ENCODE results near the gene MAST4.

MAST4 gene

DNA sequence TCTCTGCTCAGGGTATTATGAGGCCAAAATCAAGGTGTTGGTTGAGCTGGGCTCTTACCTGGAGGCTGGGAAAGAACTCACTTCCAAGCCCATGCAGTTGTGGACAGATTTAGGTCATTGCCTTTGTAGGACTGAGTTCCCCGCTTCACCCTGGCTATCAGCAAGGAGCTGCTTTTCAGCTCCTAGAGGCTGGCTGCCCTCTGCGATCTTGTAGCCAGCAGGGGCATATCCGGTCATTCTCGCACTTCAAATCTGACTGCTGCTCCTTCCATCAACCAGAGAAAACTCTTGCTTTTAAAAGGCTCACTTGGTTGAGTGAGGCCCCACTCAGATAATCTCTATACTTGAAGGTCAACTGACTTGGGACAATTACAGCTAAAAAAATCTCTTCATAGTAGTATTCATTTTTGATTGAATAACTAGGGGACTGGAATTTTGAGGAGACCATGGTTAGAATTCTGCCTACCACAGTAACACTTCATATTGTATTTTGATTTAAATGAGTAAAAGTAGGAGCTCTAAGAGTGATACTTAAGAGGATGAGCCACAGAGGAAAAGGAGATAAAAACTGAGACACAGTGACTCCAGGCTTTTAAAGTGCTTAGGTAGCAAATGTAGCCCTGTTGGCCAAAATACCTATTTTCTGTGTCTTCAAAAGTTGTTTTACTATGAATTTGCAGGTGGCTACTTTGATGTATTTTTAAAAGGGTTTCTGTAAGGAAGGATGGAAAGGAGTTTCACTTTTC lies 463.0 kb downstream of the MAST4 start:
- no peak for DNase-seq

GRCh38 chr5:67059744-67060490 lies 463.7 kb downstream of the MAST4 start:
- DNase-seq, result no peak

- DNase-seq, result no peak
Measured at GRCh38 chr5:67061511-67061910, 465.3 kb downstream of the MAST4 start.

DNA sequence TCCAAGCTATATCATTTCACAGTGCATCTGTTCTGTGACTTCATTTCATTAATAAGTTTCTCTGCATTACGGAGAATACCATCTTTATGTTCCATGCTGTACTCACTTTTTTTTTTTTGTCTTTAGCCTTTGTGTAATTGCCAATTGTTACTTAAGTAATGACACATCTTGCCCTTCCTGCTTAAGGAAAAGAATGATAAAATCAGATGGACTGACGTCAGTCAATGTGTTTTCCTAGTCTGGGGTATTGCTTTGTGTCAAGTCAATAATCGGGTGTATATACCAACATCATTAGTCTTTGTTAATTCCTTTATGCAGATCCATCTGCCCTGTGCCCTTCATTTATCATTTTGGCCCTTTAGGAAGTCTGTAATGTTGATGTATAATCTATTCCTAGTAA lies 466.9 kb downstream of the MAST4 start:
- DNase-seq, result no peak

- no peak for DNase-seq
Measured at GRCh38 chr5:67063791-67064190, 467.6 kb downstream of the MAST4 start.

- no peak for DNase-seq
Measured at GRCh38 chr5:67065237-67065636, 469.0 kb downstream of the MAST4 start.

DNA sequence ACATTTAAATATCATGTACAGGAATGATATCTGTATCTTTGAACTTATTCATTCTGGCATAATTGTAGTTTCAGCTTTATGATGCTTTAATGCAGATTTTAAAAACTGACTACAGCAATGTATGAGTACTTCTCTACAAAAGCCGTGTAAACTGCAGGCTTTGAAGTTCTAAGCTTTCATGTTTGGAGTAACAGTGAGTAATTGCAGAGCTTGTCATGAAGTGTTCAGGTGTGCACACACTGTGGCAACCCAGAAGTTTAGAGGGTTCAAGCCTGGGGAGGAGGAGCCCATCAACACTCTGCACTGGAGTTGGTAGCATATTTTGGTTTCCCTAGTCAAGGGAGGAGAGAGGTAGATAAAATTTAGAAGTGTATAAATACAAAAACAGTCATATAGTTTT lies 469.5 kb downstream of the MAST4 start:
- DNase-seq, result peak; percentile 2

DNA sequence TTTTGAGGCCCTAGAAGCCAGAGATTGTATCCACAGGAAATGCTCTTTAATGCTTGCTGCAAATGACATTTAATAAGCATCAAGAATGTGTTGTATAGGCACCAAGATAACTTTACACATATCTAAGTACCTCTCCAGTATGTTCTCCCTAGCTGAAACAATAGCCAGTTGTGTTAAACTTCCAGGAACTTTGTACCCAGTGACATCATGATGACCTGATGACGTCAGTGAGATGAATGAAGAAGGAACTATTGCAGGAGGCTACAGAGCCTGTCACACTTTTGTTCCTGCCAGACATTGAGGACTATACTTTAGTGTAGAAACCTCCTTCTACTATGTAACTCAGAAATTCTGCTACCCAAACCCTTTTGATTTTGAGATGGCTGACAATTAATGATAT lies 470.6 kb downstream of the MAST4 start:
- DNase-seq, result no peak

DNA sequence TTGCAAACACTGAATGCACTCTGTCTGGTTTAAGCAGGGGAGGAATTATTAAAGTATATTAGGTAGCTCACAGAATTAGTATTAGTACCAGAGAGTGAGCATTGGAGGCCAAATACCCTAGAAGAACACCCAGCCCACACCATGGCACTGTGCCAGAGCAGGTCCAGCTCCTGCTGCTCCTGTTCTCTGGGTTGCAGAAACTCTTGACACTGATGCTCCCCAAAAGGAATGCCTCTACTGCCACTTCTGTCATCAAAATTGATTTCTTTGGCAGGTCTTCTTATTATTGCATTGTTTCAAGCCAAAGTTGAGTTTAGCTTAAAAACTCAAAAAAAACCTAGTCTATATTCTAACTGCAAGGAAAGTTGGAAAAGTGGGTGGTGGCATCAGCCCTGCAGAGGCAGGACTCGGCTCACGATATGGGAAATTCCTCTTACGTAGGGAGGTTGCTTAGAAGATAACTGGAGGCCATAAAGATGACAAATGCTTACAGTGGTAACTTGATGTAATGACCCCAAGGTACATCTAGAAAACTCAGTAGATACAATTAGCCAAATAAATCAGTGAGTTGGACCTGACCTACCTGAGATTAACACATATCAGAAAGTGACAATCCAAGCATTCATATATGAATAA lies 477.0 kb downstream of the MAST4 start:
- DNase-seq, result no peak

GRCh38 chr5:67077296-67077695 lies 481.1 kb downstream of the MAST4 start:
- no peak for DNase-seq

- DNase-seq, result no peak
Measured at GRCh38 chr5:67081261-67081660, 485.1 kb downstream of the MAST4 start.

DNA sequence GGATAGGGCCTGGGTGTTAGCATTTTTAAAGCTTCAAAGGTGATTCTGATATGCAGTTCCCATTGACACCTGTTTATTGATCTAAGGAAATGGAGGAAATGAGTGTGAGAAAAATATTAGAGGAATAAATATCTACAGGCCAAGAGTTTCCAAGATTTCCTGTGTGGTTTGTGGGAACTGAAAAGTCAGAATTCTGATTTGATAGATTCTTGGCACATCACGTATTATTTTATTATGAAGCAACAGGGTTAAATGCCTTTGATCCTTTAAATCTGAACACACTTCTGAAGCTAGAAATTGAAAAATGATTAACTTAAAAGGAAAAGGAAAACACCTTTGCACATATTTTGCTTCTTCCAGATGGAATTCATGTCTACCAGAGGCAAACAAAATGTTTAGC lies 486.7 kb downstream of the MAST4 start:
- no peak for DNase-seq

DNA sequence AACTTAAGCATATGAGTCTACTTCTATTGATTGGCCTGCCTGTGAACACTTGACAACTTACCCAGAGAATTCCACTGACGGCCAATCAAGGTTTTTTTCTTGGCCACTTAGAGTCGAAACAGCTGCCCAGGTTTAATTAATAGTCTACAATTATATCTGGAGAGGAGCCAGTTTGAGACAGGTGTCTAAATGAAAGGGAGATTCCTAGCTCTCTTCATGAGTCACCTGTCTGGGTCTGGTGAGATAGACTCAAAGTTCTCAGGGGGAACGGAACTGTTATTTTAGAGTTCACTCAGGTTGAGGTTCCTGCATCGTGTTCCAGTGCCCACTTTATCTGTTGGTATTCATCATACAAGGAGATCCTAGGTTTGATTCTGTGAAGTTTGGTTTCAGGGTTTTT lies 489.4 kb downstream of the MAST4 start:
- DNase-seq, result no peak

GRCh38 chr5:67089200-67089725 lies 493.1 kb downstream of the MAST4 start:
- no peak for DNase-seq

DNA sequence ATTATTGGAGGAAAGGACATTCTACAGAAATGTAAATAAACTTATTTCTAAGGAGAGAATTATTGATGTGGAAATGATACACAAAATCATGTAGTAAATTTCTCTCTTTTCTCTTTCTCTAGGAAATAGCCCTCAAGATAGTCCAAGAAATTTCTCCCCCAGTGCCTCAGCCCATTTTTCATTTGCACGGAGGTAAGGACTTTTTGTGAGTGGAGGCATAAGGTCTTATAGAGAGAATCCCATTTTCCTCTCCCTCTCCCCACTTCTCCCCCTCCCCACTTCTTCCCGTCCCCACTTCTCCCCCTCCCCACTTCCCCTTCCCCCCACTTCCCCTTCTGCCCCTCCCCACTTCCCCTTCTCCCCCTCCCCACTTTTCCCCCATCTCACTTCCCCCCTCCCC lies 493.8 kb downstream of the MAST4 start:
- DNase-seq, result no peak

DNA sequence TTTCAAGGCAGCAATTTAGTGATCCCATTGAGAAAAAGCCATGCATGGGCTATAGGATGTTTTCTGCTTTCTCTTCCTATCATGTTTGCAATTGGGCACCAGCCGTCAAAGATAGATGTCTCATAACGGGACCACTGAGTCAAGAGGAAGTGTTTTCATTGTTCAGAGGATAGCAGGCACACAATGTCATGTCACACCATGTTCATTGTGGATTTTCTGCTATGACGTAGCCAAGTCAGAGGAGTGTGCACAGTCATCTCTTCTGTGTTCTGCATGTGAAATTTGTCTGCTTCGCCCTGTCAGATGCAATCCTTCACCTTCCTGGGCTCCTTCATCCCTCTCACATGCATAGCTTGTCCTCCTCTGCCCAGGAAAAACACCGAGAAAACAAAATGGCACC lies 494.4 kb downstream of the MAST4 start:
- DNase-seq, result no peak

- no peak for DNase-seq
Measured at GRCh38 chr5:67092535-67092934, 496.3 kb downstream of the MAST4 start.

- no peak for DNase-seq
Measured at GRCh38 chr5:67093279-67093678, 497.1 kb downstream of the MAST4 start.

DNA sequence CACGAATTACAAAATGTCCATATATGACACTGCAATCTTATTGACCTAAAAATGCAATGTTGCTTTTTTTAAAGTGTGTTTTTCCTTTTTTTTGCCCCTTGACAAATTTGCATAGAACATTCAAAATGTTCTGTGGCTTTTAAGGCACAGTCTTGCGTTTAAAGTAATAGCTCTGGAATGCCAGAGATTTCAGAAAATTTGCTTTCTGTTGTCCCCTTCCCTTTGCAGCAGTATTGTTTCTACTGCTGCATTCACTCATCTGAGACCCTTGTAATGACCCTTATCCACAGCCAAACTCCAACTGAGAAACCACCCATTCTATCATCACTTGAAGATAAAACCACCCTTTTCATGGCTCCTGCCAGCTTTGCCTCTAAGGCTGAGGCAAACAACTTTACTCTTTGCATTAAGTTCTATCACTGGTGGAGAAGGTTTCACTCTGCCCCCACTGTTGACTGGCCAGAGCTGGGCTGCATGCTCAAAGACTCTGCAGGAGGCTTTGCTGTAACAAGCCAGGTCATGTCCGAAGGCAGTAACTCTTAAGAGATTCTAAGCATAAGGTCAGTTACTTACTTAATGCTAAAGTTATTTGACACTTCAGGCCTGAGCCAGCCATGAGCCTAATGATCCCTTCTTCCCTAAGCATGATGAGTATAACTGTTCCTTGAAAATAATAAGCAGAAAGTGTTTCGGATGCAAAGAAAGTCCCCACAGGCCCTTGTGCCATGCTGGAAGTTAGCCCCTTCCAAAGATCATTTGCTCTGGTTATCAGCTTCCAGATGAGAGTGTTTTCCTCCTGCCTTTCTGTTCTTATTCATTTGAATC lies 498.5 kb downstream of the MAST4 start:
- no peak for DNase-seq

GRCh38 chr5:67095346-67096171 lies 499.4 kb downstream of the MAST4 start:
- no peak for DNase-seq

- no peak for DNase-seq
Measured at GRCh38 chr5:67098656-67099055, 502.5 kb downstream of the MAST4 start.

DNA sequence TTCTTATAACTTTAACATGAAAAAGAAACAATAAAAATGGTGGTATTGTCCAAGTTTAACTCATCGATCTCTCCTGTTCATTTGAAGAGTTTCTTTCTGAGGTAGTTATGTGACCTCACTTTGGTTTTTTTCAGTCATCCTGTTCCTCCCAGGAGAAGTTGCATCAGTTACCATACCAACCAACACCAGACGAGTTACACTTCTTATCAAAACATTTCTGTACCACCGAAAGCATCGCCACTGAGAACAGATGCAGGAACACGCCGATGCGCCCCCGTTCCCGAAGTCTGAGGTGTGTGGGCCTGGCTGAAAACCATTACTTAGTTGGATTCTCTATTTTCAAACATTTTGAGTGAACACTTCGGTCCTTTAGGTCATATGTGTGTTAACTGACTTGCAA lies 504.1 kb downstream of the MAST4 start:
- peak; percentile 1 for DNase-seq

All from CD4-positive, alpha-beta T cell treated with Interleukin-10 for 1 hour (primary cell).